Activated T-cell treated with anti-CD3 and anti-CD28 coated beads, Interleukin-2, amount 50 U/mL, for 72 hours (primary cell): ENCODE results near the gene MEF2D. TPM values are rescaled to one million over a fixed set of nuclear protein-coding genes. Genes with fewer than 3 reads are reported as not detected.

Source experiments
- ATAC-seq, 2 donors: fragments of 150-1000 bp; cut with Tn5 transposase; replicated peaks in 1 of 2; 2 replicates each; pipeline ENCODE4 v1.10.0; 2021; ENCODE audit warnings: moderate library complexity in 2 of 2, mild to moderate bottlenecking in 1 of 2
- DNase-seq, 2 donors: peaks; one replicate each; pipeline ENCODE4 v3.0.0; 2021 to 2022; ENCODE audit warnings: mixed read lengths in 1 of 2
- H3K27ac Mint-ChIP-seq: one replicate; pipeline ENCODE4 v1.8.0; 2022; ENCODE audit warnings: mild to moderate bottlenecking, moderate library complexity, mixed read lengths
- H3K27me3 Mint-ChIP-seq: one replicate; pipeline ENCODE4 v1.8.0; 2022; ENCODE audit warnings: low read depth, mixed read lengths
- H3K36me3 Mint-ChIP-seq, 2 donors: one replicate each; pipeline ENCODE4 v1.8.0; 2022; ENCODE audit warnings: mixed read lengths in 2 of 2, mild to moderate bottlenecking in 1 of 2; ENCODE audit not compliant: insufficient read depth in 2 of 2
- H3K4me1 Mint-ChIP-seq: one replicate; pipeline ENCODE4 v1.8.0; 2022; ENCODE audit warnings: low read depth, mixed read lengths
- H3K4me3 Mint-ChIP-seq, 2 donors: one replicate each; pipeline ENCODE4 v1.8.0; 2022; ENCODE audit warnings: mild to moderate bottlenecking in 2 of 2, mixed read lengths in 2 of 2, moderate library complexity in 2 of 2
- H3K9me3 Mint-ChIP-seq, 2 donors: one replicate each; pipeline ENCODE4 v1.8.0; 2022; ENCODE audit warnings: mixed read lengths in 2 of 2
- total RNA-seq, 2 donors: library from RNA; stranded (reverse); gene quantifications; one replicate each; pipeline ENCODE4 v1.2.3, GENCODE V29; 2022

Gene MEF2D
- total RNA-seq, 2 donors from 2014 or later: 73.3 to 86.8 TPM

- H3K27me3 Mint-ChIP-seq: no peaks in the 10 kb centered on the region
- no peak overlapping the region for H3K27ac Mint-ChIP-seq
- H3K36me3 Mint-ChIP-seq: no peaks in the 10 kb centered on the region
- peaks cover 13% of the 10 kb centered on the region for H3K4me1 Mint-ChIP-seq
- ATAC-seq: no peak
- no peaks in the 10 kb centered on the region for H3K9me3 Mint-ChIP-seq
- no peak for DNase-seq
- no peak overlapping the region for H3K4me3 Mint-ChIP-seq
These were observed 17.2 kb upstream of the MEF2D start for GRCh38 chr1:156517748-156518147.

- no peak for ATAC-seq
- Mint-ChIP-seq H3K9me3 (no peaks in the 10 kb centered on the region), H3K27me3 (no peaks in the 10 kb centered on the region), H3K4me1 (peaks cover 22% of the 10 kb centered on the region), H3K4me3 (no peak overlapping the region), H3K27ac (no peak overlapping the region), H3K36me3 (no peaks in the 10 kb centered on the region)
- no peak for DNase-seq
These were observed 16.2 kb upstream of the MEF2D start for GRCh38 chr1:156516821-156517220.

- DNase-seq (no peak), ATAC-seq (no peak)
- H3K36me3 Mint-ChIP-seq: no peaks in the 10 kb centered on the region
- H3K9me3 Mint-ChIP-seq: no peaks in the 10 kb centered on the region
- no peaks in the 10 kb centered on the region for H3K27me3 Mint-ChIP-seq
- no peak overlapping the region for H3K4me3 Mint-ChIP-seq
- H3K27ac Mint-ChIP-seq: no peak overlapping the region
- peaks cover 29% of the 10 kb centered on the region for H3K4me1 Mint-ChIP-seq
These were observed 15.4 kb upstream of the MEF2D start for GRCh38 chr1:156515956-156516355.

GRCh38 chr1:156513185-156513584, 12.6 kb upstream of the MEF2D start:
- H3K4me3 Mint-ChIP-seq: no peak overlapping the region
- DNase-seq (no peak), ATAC-seq (no peak)
- H3K4me1 Mint-ChIP-seq: peaks cover 56% of the 10 kb centered on the region
- no peaks in the 10 kb centered on the region for H3K27me3 Mint-ChIP-seq
- no peaks in the 10 kb centered on the region for H3K9me3 Mint-ChIP-seq
- H3K27ac Mint-ChIP-seq: no peak overlapping the region
- H3K36me3 Mint-ChIP-seq: no peaks in the 10 kb centered on the region

GRCh38 chr1:156511644-156512043, 11.1 kb upstream of the MEF2D start:
- Mint-ChIP-seq H3K4me1 (peaks cover 63% of the 10 kb centered on the region), H3K27ac (peak overlapping the region; percentile 84), H3K4me3 (peak overlapping the region; percentile 79 to 82), H3K36me3 (no peaks in the 10 kb centered on the region), H3K9me3 (no peaks in the 10 kb centered on the region), H3K27me3 (no peaks in the 10 kb centered on the region)
- DNase-seq (peak; percentile 69 to 76), ATAC-seq (peak; percentile 92 to 93)

- Mint-ChIP-seq H3K36me3 (peaks cover 0 to under 1% of the 10 kb centered on the region in 2 donors), H3K9me3 (no peaks in the 10 kb centered on the region), H3K27me3 (no peaks in the 10 kb centered on the region), H3K4me3 (no peak overlapping the region), H3K4me1 (peaks cover 67% of the 10 kb centered on the region), H3K27ac (no peak overlapping the region)
- DNase-seq: no peak
- no peak for ATAC-seq
These were observed 10.1 kb upstream of the MEF2D start for GRCh38 chr1:156510709-156511108.

- Mint-ChIP-seq H3K4me1 (peaks cover 72% of the 10 kb centered on the region), H3K27ac (no peak overlapping the region), H3K36me3 (peaks cover 2 to 5% of the 10 kb centered on the region in 2 donors), H3K9me3 (peaks cover 0 to 2% of the 10 kb centered on the region in 2 donors), H3K27me3 (no peaks in the 10 kb centered on the region), H3K4me3 (peak overlapping the region in 1 of 2 donors; percentile 2)
- ATAC-seq: no peak
- DNase-seq: no peak
These were observed 9.0 kb upstream of the MEF2D start for GRCh38 chr1:156509424-156510034.

GRCh38 chr1:156508955-156509234, 8.3 kb upstream of the MEF2D start:
- H3K4me3 Mint-ChIP-seq: peak overlapping the region; percentile 82 to 91
- DNase-seq (no peak), ATAC-seq (no peak)
- H3K9me3 Mint-ChIP-seq: peaks cover 0 to 2% of the 10 kb centered on the region in 2 donors
- H3K4me1 Mint-ChIP-seq: peaks cover 78% of the 10 kb centered on the region
- H3K36me3 Mint-ChIP-seq: peaks cover 2 to 5% of the 10 kb centered on the region in 2 donors
- no peak overlapping the region for H3K27ac Mint-ChIP-seq
- no peaks in the 10 kb centered on the region for H3K27me3 Mint-ChIP-seq

GRCh38 chr1:156508205-156508954, 7.8 kb upstream of the MEF2D start:
- H3K36me3 Mint-ChIP-seq: peaks cover 2 to 5% of the 10 kb centered on the region in 2 donors
- peak overlapping the region; percentile 82 to 91 for H3K4me3 Mint-ChIP-seq
- H3K4me1 Mint-ChIP-seq: peaks cover 83% of the 10 kb centered on the region
- peak overlapping the region; percentile 25 for H3K27ac Mint-ChIP-seq
- ATAC-seq: no peak
- peaks cover 0 to 2% of the 10 kb centered on the region in 2 donors for H3K9me3 Mint-ChIP-seq
- peak in 1 of 2 donors; percentile 48 for DNase-seq
- H3K27me3 Mint-ChIP-seq: no peaks in the 10 kb centered on the region

GRCh38 chr1:156506450-156506849, 5.9 kb upstream of the MEF2D start:
- ATAC-seq: no peak
- Mint-ChIP-seq H3K4me1 (peaks cover 88% of the 10 kb centered on the region), H3K27ac (peak overlapping the region; percentile 78), H3K27me3 (no peaks in the 10 kb centered on the region), H3K4me3 (peak overlapping the region; percentile 77 to 91), H3K36me3 (peaks cover 2 to 5% of the 10 kb centered on the region in 2 donors), H3K9me3 (peaks cover 0 to 2% of the 10 kb centered on the region in 2 donors)
- DNase-seq: no peak

- H3K4me3 Mint-ChIP-seq: peak overlapping the region; percentile 77 to 91
- DNase-seq: no peak
- H3K27ac Mint-ChIP-seq: peak overlapping the region; percentile 78
- peaks cover 2 to 5% of the 10 kb centered on the region in 2 donors for H3K36me3 Mint-ChIP-seq
- H3K9me3 Mint-ChIP-seq: peaks cover 0 to 2% of the 10 kb centered on the region in 2 donors
- peaks cover 84% of the 10 kb centered on the region for H3K4me1 Mint-ChIP-seq
- no peak for ATAC-seq
- no peaks in the 10 kb centered on the region for H3K27me3 Mint-ChIP-seq
These were observed 5.2 kb upstream of the MEF2D start for GRCh38 chr1:156505679-156506298.

GRCh38 chr1:156504821-156505678, 4.5 kb upstream of the MEF2D start:
- H3K36me3 Mint-ChIP-seq: peaks cover 4 to 5% of the 10 kb centered on the region in 2 donors
- H3K27me3 Mint-ChIP-seq: no peaks in the 10 kb centered on the region
- DNase-seq: peak; percentile 96 to 97
- peak; percentile 53 to 54 for ATAC-seq
- H3K27ac Mint-ChIP-seq: peak overlapping the region; percentile 90
- peaks cover 76% of the 10 kb centered on the region for H3K4me1 Mint-ChIP-seq
- peaks cover 0 to 2% of the 10 kb centered on the region in 2 donors for H3K9me3 Mint-ChIP-seq
- H3K4me3 Mint-ChIP-seq: peak overlapping the region; percentile 77 to 91
